ENCODE measurements around the gene SOX6.

DNA sequence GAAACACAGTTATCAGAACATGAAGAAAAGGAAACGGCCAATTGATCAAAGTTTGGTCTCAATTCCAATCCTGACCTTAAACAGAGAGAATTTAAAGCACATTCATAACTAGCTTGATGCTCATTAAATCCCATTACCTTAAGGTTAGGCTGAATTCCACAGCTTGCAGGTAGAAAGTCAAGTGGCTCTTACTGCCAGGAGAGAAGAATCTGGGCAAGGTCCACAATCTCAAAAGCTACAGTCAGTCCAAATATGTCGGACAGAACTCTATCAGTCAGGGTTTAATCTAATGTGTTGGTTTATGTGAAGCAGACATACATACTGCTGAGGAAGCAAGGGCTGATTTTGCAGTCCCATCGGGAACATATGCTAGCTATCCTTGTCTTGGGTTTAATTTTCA lies 348.8 kb downstream of the SOX6 start:
- no peak for TF ChIP-seq ZNF335 (CRISPR knock-in tag; IDR thresholded peaks at IDR 0.05)
- TF ChIP-seq AGO1 (IDR thresholded peaks at IDR 0.05; ENCODE audit: low read depth, low read length, poor library complexity, severe bottlenecking) = no peak
- no peak for TF ChIP-seq ELF1 (CRISPR knock-in tag; IDR thresholded peaks at IDR 0.05)
- no peak for TF ChIP-seq ZSCAN20 (CRISPR knock-in tag; IDR thresholded peaks at IDR 0.05; ENCODE audit: borderline replicate concordance)
- TF ChIP-seq SP2 (CRISPR knock-in tag; IDR thresholded peaks at IDR 0.05) = no peak
- no peak for TF ChIP-seq ZNF652 (CRISPR knock-in tag; IDR thresholded peaks at IDR 0.05; ENCODE audit: borderline replicate concordance, low read depth)
- TF ChIP-seq, protein P1, sequence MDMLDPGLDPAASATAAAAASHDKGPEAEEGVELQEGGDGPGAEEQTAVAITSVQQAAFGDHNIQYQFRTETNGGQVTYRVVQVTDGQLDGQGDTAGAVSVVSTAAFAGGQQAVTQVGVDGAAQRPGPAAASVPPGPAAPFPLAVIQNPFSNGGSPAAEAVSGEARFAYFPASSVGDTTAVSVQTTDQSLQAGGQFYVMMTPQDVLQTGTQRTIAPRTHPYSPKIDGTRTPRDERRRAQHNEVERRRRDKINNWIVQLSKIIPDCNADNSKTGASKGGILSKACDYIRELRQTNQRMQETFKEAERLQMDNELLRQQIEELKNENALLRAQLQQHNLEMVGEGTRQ (IDR thresholded peaks at IDR 0.05; ENCODE audit: low read depth, low read length) = no peak
- TF ChIP-seq, protein P1 (CRISPR knock-in tag; IDR thresholded peaks at IDR 0.05; ENCODE audit: borderline replicate concordance) = no peak
- no peak for TF ChIP-seq TCF7L2 (IDR thresholded peaks at IDR 0.05; ENCODE audit: low read depth, low read length)
- TF ChIP-seq ZNF580 (CRISPR knock-in tag; IDR thresholded peaks at IDR 0.05; ENCODE audit: borderline replicate concordance, low read depth) = no peak
